Trophoblast cell (in vitro differentiated cells and primary cell): ENCODE measurements around the gene WDR72.

Experiments used
- DNase-seq, 2 donors: peaks; one replicate each; pipeline ENCODE4 v3.0.0-alpha.2; 2016
- H2AFZ ChIP-seq: 2 replicates; pipeline ENCODE4 v1.6.1; 2013; ENCODE audit warnings: low read length, moderate library complexity, mild to moderate bottlenecking; ENCODE audit not compliant: insufficient read depth, poor library complexity
- H2AK5ac ChIP-seq: 2 replicates; pipeline ENCODE4 v1.6.1; 2013; ENCODE audit warnings: mild to moderate bottlenecking, low read length
- H2BK120ac ChIP-seq: 2 replicates; pipeline ENCODE4 v1.6.1; 2013; ENCODE audit warnings: low read length, mild to moderate bottlenecking, moderate library complexity; ENCODE audit not compliant: insufficient read depth, poor library complexity
- H2BK12ac ChIP-seq: 2 replicates; pipeline ENCODE4 v1.6.1; 2013; ENCODE audit warnings: mild to moderate bottlenecking, low read length, moderate library complexity
- H2BK5ac ChIP-seq: 2 replicates; pipeline ENCODE4 v1.6.1; 2013; ENCODE audit warnings: low read length, low read depth, moderate library complexity, mild to moderate bottlenecking; ENCODE audit not compliant: poor library complexity
- H3K14ac ChIP-seq: 2 replicates; pipeline ENCODE4 v1.6.1; 2013; ENCODE audit warnings: mild to moderate bottlenecking, low read length
- H3K18ac ChIP-seq: 2 replicates; pipeline ENCODE4 v1.6.1; 2013; ENCODE audit warnings: mild to moderate bottlenecking, low read length
- H3K23ac ChIP-seq: 2 replicates; pipeline ENCODE4 v1.6.1; 2013; ENCODE audit warnings: low read length
- H3K27ac ChIP-seq: 2 replicates; pipeline ENCODE4 v1.5.1; 2013; ENCODE audit warnings: low read depth, mild to moderate bottlenecking, inconsistent platforms, low read length, moderate library complexity
- H3K27me3 ChIP-seq: 2 replicates; pipeline ENCODE4 v1.6.1; 2013; ENCODE audit warnings: inconsistent platforms, mild to moderate bottlenecking, low read length, moderate library complexity; ENCODE audit not compliant: insufficient read depth
- H3K36me3 ChIP-seq, 2 experiments: 1 replicate in 1 of 2; 2 replicates in 1 of 2; pipeline ENCODE4 v1.6.1; 2013; ENCODE audit warnings: low read length in 2 of 2, mild to moderate bottlenecking in 2 of 2, moderate library complexity in 1 of 2; ENCODE audit not compliant: insufficient read depth in 2 of 2, control insufficient read depth in 1 of 2
- H3K4ac ChIP-seq: 2 replicates; pipeline ENCODE4 v1.6.1; 2013; ENCODE audit warnings: low read depth, mild to moderate bottlenecking, low read length, moderate library complexity
- H3K4me1 ChIP-seq, 2 experiments: 1 replicate in 1 of 2; 2 replicates in 1 of 2; pipeline ENCODE4 v1.6.1; 2013; ENCODE audit warnings: low read length in 2 of 2, mild to moderate bottlenecking in 2 of 2, moderate library complexity in 1 of 2; ENCODE audit not compliant: insufficient read depth in 2 of 2, control insufficient read depth in 1 of 2
- H3K4me2 ChIP-seq: 2 replicates; pipeline ENCODE4 v1.6.1; 2013; ENCODE audit warnings: inconsistent platforms, mild to moderate bottlenecking, low read length, moderate library complexity
- H3K4me3 ChIP-seq: 2 replicates; pipeline ENCODE4 v1.5.1; 2013; ENCODE audit warnings: mild to moderate bottlenecking, low read depth, low read length, inconsistent platforms
- H3K79me1 ChIP-seq: one replicate; pipeline ENCODE4 v1.6.1; 2013; ENCODE audit warnings: low read length
- H3K79me2 ChIP-seq: 2 replicates; pipeline ENCODE4 v1.6.1; 2013; ENCODE audit warnings: low read length, mild to moderate bottlenecking; ENCODE audit not compliant: control insufficient read depth, insufficient read depth, poor library complexity
- H3K9ac ChIP-seq: 2 replicates; pipeline ENCODE4 v1.6.1; 2013; ENCODE audit warnings: mild to moderate bottlenecking, low read length
- H3K9me3 ChIP-seq: 2 replicates; pipeline ENCODE4 v1.6.1; 2013; ENCODE audit warnings: low read depth, mild to moderate bottlenecking, control low read depth, inconsistent platforms, low read length; ENCODE audit not compliant: insufficient read depth
- H4K12ac ChIP-seq: 2 replicates; pipeline ENCODE4 v1.6.1; 2013; ENCODE audit warnings: low read depth, mild to moderate bottlenecking, low read length, moderate library complexity
- H4K8ac ChIP-seq: 2 replicates; pipeline ENCODE4 v1.6.1; 2013; ENCODE audit warnings: low read depth, mild to moderate bottlenecking, low read length, moderate library complexity
- H4K91ac ChIP-seq: one replicate; pipeline ENCODE4 v1.6.1; 2013; ENCODE audit warnings: low read depth, mild to moderate bottlenecking, low read length, moderate library complexity
- WGBS: extraction: QIAGEN DNeasy Blood & Tissue Kit; methylation state at CpG from one replicate; pipeline ENCODE4 v1.1.7; 2013; ENCODE audit warnings: missing lambda C conversion rate; ENCODE audit not compliant: insufficient read length, insufficient coverage; ENCODE audit errors: extremely low coverage; 5-methylcytosine and 5-hydroxymethylcytosine counted together

The WDR72 gene

GRCh38 chr15:53558384-53558783, 201.1 kb downstream of the WDR72 start:
- WGBS = no CpG with 5 or more reads among the region's 1 CpG
- H2AFZ ChIP-seq = no peak overlapping the region
- H3K4ac ChIP-seq = no peak overlapping the region
- no peak overlapping the region for H4K91ac ChIP-seq
- H3K23ac ChIP-seq = no peak overlapping the region
- H4K8ac ChIP-seq = no peak overlapping the region
- no peaks in the 10 kb centered on the region for H3K79me1 ChIP-seq
- H2BK12ac ChIP-seq = no peak overlapping the region
- H3K4me3 ChIP-seq = no peak overlapping the region
- no peak overlapping the region for H2BK5ac ChIP-seq
- H3K4me1 ChIP-seq = no peaks in the 10 kb centered on the region
- no peaks in the 10 kb centered on the region for H3K9me3 ChIP-seq
- no peak overlapping the region for H3K27ac ChIP-seq
- no peaks in the 10 kb centered on the region for H3K36me3 ChIP-seq
- H2AK5ac ChIP-seq = no peak overlapping the region
- no peaks in the 10 kb centered on the region for H3K27me3 ChIP-seq
- no peak overlapping the region for H3K4me2 ChIP-seq
- no peak overlapping the region for H3K18ac ChIP-seq
- H3K14ac ChIP-seq = no peak overlapping the region
- H2BK120ac ChIP-seq = no peak overlapping the region
- DNase-seq = no peak
- no peak overlapping the region for H3K9ac ChIP-seq
- H4K12ac ChIP-seq = no peak overlapping the region
- no peaks in the 10 kb centered on the region for H3K79me2 ChIP-seq

- H2BK120ac ChIP-seq = no peak overlapping the region
- DNase-seq = no peak
- no peaks in the 10 kb centered on the region for H3K36me3 ChIP-seq
- no peak overlapping the region for H4K12ac ChIP-seq
- H3K4me3 ChIP-seq = no peak overlapping the region
- H3K18ac ChIP-seq = no peak overlapping the region
- no peaks in the 10 kb centered on the region for H3K79me2 ChIP-seq
- no peak overlapping the region for H4K8ac ChIP-seq
- no peak overlapping the region for H4K91ac ChIP-seq
- H3K27ac ChIP-seq = no peak overlapping the region
- no CpG with 5 or more reads among the region's 7 CpGs for WGBS
- no peaks in the 10 kb centered on the region for H3K9me3 ChIP-seq
- H3K27me3 ChIP-seq = no peaks in the 10 kb centered on the region
- no peak overlapping the region for H3K4ac ChIP-seq
- H2BK12ac ChIP-seq = no peak overlapping the region
- H3K23ac ChIP-seq = no peak overlapping the region
- no peak overlapping the region for H3K14ac ChIP-seq
- no peak overlapping the region for H2BK5ac ChIP-seq
- no peaks in the 10 kb centered on the region for H3K4me1 ChIP-seq
- H3K9ac ChIP-seq = no peak overlapping the region
- no peak overlapping the region for H2AFZ ChIP-seq
- H3K4me2 ChIP-seq = no peak overlapping the region
- H2AK5ac ChIP-seq = no peak overlapping the region
- H3K79me1 ChIP-seq = no peaks in the 10 kb centered on the region
These were observed 204.2 kb downstream of the WDR72 start for GRCh38 chr15:53555226-53555625.

GRCh38 chr15:53549697-53550305, 209.7 kb downstream of the WDR72 start:
- no peaks in the 10 kb centered on the region for H3K36me3 ChIP-seq
- no peak overlapping the region for H4K12ac ChIP-seq
- no peaks in the 10 kb centered on the region for H3K9me3 ChIP-seq
- no peak overlapping the region for H3K23ac ChIP-seq
- no peak overlapping the region for H3K27ac ChIP-seq
- H4K8ac ChIP-seq = no peak overlapping the region
- DNase-seq = no peak
- no peak overlapping the region for H3K4me3 ChIP-seq
- H3K18ac ChIP-seq = no peak overlapping the region
- H2BK5ac ChIP-seq = no peak overlapping the region
- H3K9ac ChIP-seq = no peak overlapping the region
- H4K91ac ChIP-seq = no peak overlapping the region
- no peak overlapping the region for H2BK120ac ChIP-seq
- no peaks in the 10 kb centered on the region for H3K4me1 ChIP-seq
- no peak overlapping the region for H2BK12ac ChIP-seq
- no peaks in the 10 kb centered on the region for H3K79me1 ChIP-seq
- no peaks in the 10 kb centered on the region for H3K79me2 ChIP-seq
- H3K14ac ChIP-seq = no peak overlapping the region
- H2AK5ac ChIP-seq = no peak overlapping the region
- no peak overlapping the region for H2AFZ ChIP-seq
- no peak overlapping the region for H3K4me2 ChIP-seq
- WGBS = no CpG with 5 or more reads among the region's 3 CpGs
- H3K4ac ChIP-seq = no peak overlapping the region
- H3K27me3 ChIP-seq = no peaks in the 10 kb centered on the region

GRCh38 chr15:53548236-53548635, 211.2 kb downstream of the WDR72 start:
- Histone ChIP-seq H2BK12ac (no peak overlapping the region), H3K4me3 (no peak overlapping the region), H3K18ac (no peak overlapping the region), H3K79me2 (no peaks in the 10 kb centered on the region), H3K4me2 (no peak overlapping the region), H4K91ac (no peak overlapping the region), H3K14ac (no peak overlapping the region), H2BK5ac (no peak overlapping the region), H3K9me3 (no peaks in the 10 kb centered on the region), H3K9ac (no peak overlapping the region), H3K27ac (no peak overlapping the region), H3K4ac (no peak overlapping the region), H2BK120ac (no peak overlapping the region), H3K23ac (no peak overlapping the region), H3K79me1 (no peaks in the 10 kb centered on the region), H4K8ac (no peak overlapping the region), H2AK5ac (no peak overlapping the region), H3K27me3 (no peaks in the 10 kb centered on the region), H3K4me1 (no peaks in the 10 kb centered on the region), H2AFZ (no peak overlapping the region), H4K12ac (no peak overlapping the region), H3K36me3 (no peaks in the 10 kb centered on the region)
- no peak for DNase-seq
- no CpG with 5 or more reads among the region's 4 CpGs for WGBS
